Measurements from ENCODE around the gene CYTH4. TPM values are rescaled to one million over a fixed set of nuclear protein-coding genes. Genes with fewer than 3 reads are reported as not detected.

CYTH4 gene
- total RNA-seq, 1 experiment from 2014 or later, result 0.15 TPM

- TF ChIP-seq, protein P1, sequence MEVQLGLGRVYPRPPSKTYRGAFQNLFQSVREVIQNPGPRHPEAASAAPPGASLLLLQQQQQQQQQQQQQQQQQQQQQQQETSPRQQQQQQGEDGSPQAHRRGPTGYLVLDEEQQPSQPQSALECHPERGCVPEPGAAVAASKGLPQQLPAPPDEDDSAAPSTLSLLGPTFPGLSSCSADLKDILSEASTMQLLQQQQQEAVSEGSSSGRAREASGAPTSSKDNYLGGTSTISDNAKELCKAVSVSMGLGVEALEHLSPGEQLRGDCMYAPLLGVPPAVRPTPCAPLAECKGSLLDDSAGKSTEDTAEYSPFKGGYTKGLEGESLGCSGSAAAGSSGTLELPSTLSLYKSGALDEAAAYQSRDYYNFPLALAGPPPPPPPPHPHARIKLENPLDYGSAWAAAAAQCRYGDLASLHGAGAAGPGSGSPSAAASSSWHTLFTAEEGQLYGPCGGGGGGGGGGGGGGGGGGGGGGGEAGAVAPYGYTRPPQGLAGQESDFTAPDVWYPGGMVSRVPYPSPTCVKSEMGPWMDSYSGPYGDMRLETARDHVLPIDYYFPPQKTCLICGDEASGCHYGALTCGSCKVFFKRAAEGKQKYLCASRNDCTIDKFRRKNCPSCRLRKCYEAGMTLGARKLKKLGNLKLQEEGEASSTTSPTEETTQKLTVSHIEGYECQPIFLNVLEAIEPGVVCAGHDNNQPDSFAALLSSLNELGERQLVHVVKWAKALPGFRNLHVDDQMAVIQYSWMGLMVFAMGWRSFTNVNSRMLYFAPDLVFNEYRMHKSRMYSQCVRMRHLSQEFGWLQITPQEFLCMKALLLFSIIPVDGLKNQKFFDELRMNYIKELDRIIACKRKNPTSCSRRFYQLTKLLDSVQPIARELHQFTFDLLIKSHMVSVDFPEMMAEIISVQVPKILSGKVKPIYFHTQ (CRISPR knock-in tag; IDR thresholded peaks at IDR 0.05), result no peak
- TF ChIP-seq E2F4 (CRISPR knock-in tag; IDR thresholded peaks at IDR 0.05; ENCODE audit: borderline replicate concordance, low read depth) (no peak), ZNF232 (CRISPR knock-in tag; IDR thresholded peaks at IDR 0.05) (no peak), ZNF512 (CRISPR knock-in tag; IDR thresholded peaks at IDR 0.05; ENCODE audit: borderline replicate concordance) (no peak), ZNF416 (CRISPR knock-in tag; IDR thresholded peaks at IDR 0.05) (no peak), PRDM15 (CRISPR knock-in tag; IDR thresholded peaks at IDR 0.05) (no peak), STAT6 (CRISPR knock-in tag; conservative IDR thresholded peaks at IDR 0.05; ENCODE audit: low read depth) (no peak), ATF3 (CRISPR knock-in tag; conservative IDR thresholded peaks at IDR 0.05) (no peak), TEAD1 (CRISPR knock-in tag; IDR thresholded peaks at IDR 0.05) (no peak), MXD4 (CRISPR knock-in tag; IDR thresholded peaks at IDR 0.05; ENCODE audit: borderline replicate concordance) (no peak)
- TF ChIP-seq, protein P2, sequence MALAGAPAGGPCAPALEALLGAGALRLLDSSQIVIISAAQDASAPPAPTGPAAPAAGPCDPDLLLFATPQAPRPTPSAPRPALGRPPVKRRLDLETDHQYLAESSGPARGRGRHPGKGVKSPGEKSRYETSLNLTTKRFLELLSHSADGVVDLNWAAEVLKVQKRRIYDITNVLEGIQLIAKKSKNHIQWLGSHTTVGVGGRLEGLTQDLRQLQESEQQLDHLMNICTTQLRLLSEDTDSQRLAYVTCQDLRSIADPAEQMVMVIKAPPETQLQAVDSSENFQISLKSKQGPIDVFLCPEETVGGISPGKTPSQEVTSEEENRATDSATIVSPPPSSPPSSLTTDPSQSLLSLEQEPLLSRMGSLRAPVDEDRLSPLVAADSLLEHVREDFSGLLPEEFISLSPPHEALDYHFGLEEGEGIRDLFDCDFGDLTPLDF (CRISPR knock-in tag; IDR thresholded peaks at IDR 0.05), result no peak
These were observed 19.0 kb downstream of the CYTH4 start (continued) for GRCh38 chr22:37301144-37301830.
